GM23338 (cell line): ENCODE results near the gene ZYX. TPM values are rescaled to one million over a fixed set of nuclear protein-coding genes. Genes with fewer than 3 reads are reported as not detected.

Source experiments
- ATAC-seq: fragments of 200-7000 bp; cut with Tn5 transposase; 3 replicates; pipeline ENCODE4 v1.9.1; 2020
- DNase-seq: peaks from one replicate; pipeline ENCODE4 v3.0.0-alpha.2; 2015; ENCODE audit warnings: low spot score
- H2AFZ ChIP-seq: fragments of 200-600 bp; sonication (generic); 2 replicates; pipeline ENCODE4 v1.8.0; 2016; ENCODE audit warnings: antibody characterized with exemption, mild to moderate bottlenecking, moderate library complexity
- H3F3A ChIP-seq: fragments of 200-600 bp; sonication (generic); replicated peaks from 2 replicates; pipeline ENCODE4 v1.8.0; 2017; ENCODE audit warnings: antibody characterized with exemption, mixed run types, low read depth
- H3K27ac ChIP-seq: fragments of 200-600 bp; sonication (generic); 2 replicates; pipeline ENCODE4 v1.6.1; 2016; ENCODE audit warnings: low read depth
- H3K27me3 ChIP-seq: fragments of 200-600 bp; sonication (generic); 2 replicates; pipeline ENCODE4 v1.8.0; 2016; ENCODE audit warnings: mild to moderate bottlenecking, mixed run types, moderate library complexity; ENCODE audit not compliant: insufficient read depth
- H3K36me3 ChIP-seq: fragments of 200-600 bp; sonication (generic); 2 replicates; pipeline ENCODE4 v1.8.0; 2016; ENCODE audit warnings: mild to moderate bottlenecking; ENCODE audit not compliant: insufficient read depth
- H3K4me1 ChIP-seq: fragments of 200-600 bp; sonication (generic); 2 replicates; pipeline ENCODE4 v1.8.0; 2016; ENCODE audit warnings: mild to moderate bottlenecking, moderate library complexity; ENCODE audit not compliant: insufficient read depth
- H3K4me2 ChIP-seq: fragments of 200-600 bp; sonication (generic); 2 replicates; pipeline ENCODE4 v1.7.1; 2017; ENCODE audit warnings: mixed run types
- H3K4me3 ChIP-seq: fragments of 200-600 bp; sonication (generic); 2 replicates; pipeline ENCODE4 v1.6.1; 2016; ENCODE audit warnings: mixed run types
- H3K79me2 ChIP-seq: fragments of 200-600 bp; sonication (generic); replicated peaks from 2 replicates; pipeline ENCODE4 v1.8.0; 2017; ENCODE audit warnings: mild to moderate bottlenecking; ENCODE audit not compliant: insufficient read depth
- H3K9me2 ChIP-seq: fragments of 200-600 bp; sonication (generic); 2 replicates; pipeline ENCODE4 v1.8.0; 2017; ENCODE audit not compliant: insufficient read depth
- H4K20me1 ChIP-seq: fragments of 200-600 bp; sonication (generic); replicated peaks from 2 replicates; pipeline ENCODE4 v1.8.0; 2017; ENCODE audit warnings: mild to moderate bottlenecking; ENCODE audit not compliant: insufficient read depth
- H3K27ac Mint-ChIP-seq: 2 replicates; pipeline ENCODE4 v1.8.0; 2020; ENCODE audit warnings: inconsistent platforms, mild to moderate bottlenecking, moderate library complexity, mixed read lengths
- H3K27me3 Mint-ChIP-seq: 3 replicates; pipeline ENCODE4 v1.8.0; 2022; ENCODE audit warnings: low read depth, mild to moderate bottlenecking, moderate library complexity, mixed read lengths, inconsistent platforms; ENCODE audit not compliant: insufficient read depth, poor library complexity
- H3K36me3 Mint-ChIP-seq: 3 replicates; pipeline ENCODE4 v1.8.0; 2021; ENCODE audit warnings: low read depth, mild to moderate bottlenecking, inconsistent platforms, moderate library complexity, mixed read lengths
- H3K4me1 Mint-ChIP-seq: 3 replicates; pipeline ENCODE4 v1.8.0; 2020; ENCODE audit warnings: mild to moderate bottlenecking, inconsistent platforms, mixed read lengths
- H3K4me3 Mint-ChIP-seq: 3 replicates; pipeline ENCODE4 v1.8.0; 2021; ENCODE audit warnings: moderate library complexity, mild to moderate bottlenecking, inconsistent platforms, mixed read lengths
- H3K9me3 Mint-ChIP-seq: 3 replicates; pipeline ENCODE4 v1.8.0; 2020; ENCODE audit warnings: moderate library complexity, mild to moderate bottlenecking, inconsistent platforms, mixed read lengths
- CREB1 ChIP-seq: fragments of 250-450 bp; sonication (Bioruptor Pico); IDR thresholded peaks from 2 replicates; pipeline ENCODE4 v1.5.0; 2020; ENCODE audit warnings: low read depth, mild to moderate bottlenecking, moderate library complexity
- CTCF ChIP-seq, 2 experiments: fragments of 200-600 bp in 1 of 2; sonication (generic) in 1 of 2; conservative IDR thresholded peaks; 2 replicates each; pipeline versions ENCODE4 v1.5.1 to v1.6.1; 2016 to 2017; ENCODE audit warnings: antibody characterized with exemption in 2 of 2, low read depth in 2 of 2, mild to moderate bottlenecking in 2 of 2, moderate library complexity in 1 of 2
- ETS1 ChIP-seq: IDR thresholded peaks from 2 replicates; pipeline ENCODE4 v1.6.1; 2016; ENCODE audit warnings: antibody characterized with exemption
- EZH2 ChIP-seq: fragments of 200-600 bp; sonication (generic); IDR thresholded peaks from one replicate; pipeline ENCODE4 v1.8.0; 2017; ENCODE audit warnings: antibody characterized with exemption, mild to moderate bottlenecking, low read depth; ENCODE audit not compliant: unreplicated experiment
- EZH2phosphoT487 ChIP-seq: fragments of 200-600 bp; sonication (generic); IDR thresholded peaks from one replicate; pipeline ENCODE4 v1.8.1; 2018; ENCODE audit warnings: antibody characterized with exemption; ENCODE audit not compliant: unreplicated experiment
- JUNB ChIP-seq: IDR thresholded peaks from one replicate; pipeline ENCODE4 v1.6.1; 2016; ENCODE audit warnings: antibody characterized with exemption; ENCODE audit not compliant: unreplicated experiment
- NANOG ChIP-seq: IDR thresholded peaks from 2 replicates; pipeline ENCODE4 v1.6.1; 2016; ENCODE audit warnings: antibody characterized with exemption, borderline replicate concordance
- POLR2AphosphoS5 ChIP-seq: IDR thresholded peaks from 2 replicates; pipeline ENCODE4 v1.6.1; 2016; ENCODE audit warnings: antibody characterized with exemption, low read depth
- REST ChIP-seq: IDR thresholded peaks from one replicate; pipeline ENCODE4 v1.6.1; 2018; ENCODE audit warnings: antibody characterized with exemption; ENCODE audit not compliant: unreplicated experiment
- STAT1 ChIP-seq: IDR thresholded peaks from one replicate; pipeline ENCODE4 v1.6.1; 2016; ENCODE audit warnings: antibody characterized with exemption; ENCODE audit not compliant: unreplicated experiment
- ZNF114 ChIP-seq: fragments of 250-450 bp; sonication (Bioruptor Pico); IDR thresholded peaks from 2 replicates; pipeline ENCODE4 v1.5.0; 2020; ENCODE audit warnings: mild to moderate bottlenecking, moderate library complexity
- ZNF331 ChIP-seq: fragments of 250-450 bp; sonication (Bioruptor Pico); IDR thresholded peaks from 2 replicates; pipeline ENCODE4 v1.5.0; 2020; ENCODE audit warnings: low read depth, mild to moderate bottlenecking, moderate library complexity
- ZNF462 ChIP-seq: fragments of 250-450 bp; sonication (Bioruptor Pico); IDR thresholded peaks from 2 replicates; pipeline ENCODE4 v1.5.0; 2020; ENCODE audit warnings: mild to moderate bottlenecking, moderate library complexity
- polyA plus RNA-seq: library from polyadenylated mRNA; unstranded; fragments of >200 nt; fragmentation: Nextera tagmentation; extraction: Ambion mirVana; gene quantifications from 2 replicates; pipeline ENCODE4 v1.2.1, GENCODE V29; 2016
- total RNA-seq: library from RNA; depleted of rRNA; stranded (reverse); fragments of >200 nt; shearing (Covaris generic); gene quantifications from 2 replicates; pipeline ENCODE4 v1.2.3, GENCODE V29; 2014

Gene ZYX
- total and polyA plus RNA-seq, 2 experiments from 2014 or later: 111 to 141 TPM

GRCh38 chr7:143384148-143384547 is 3.0 kb downstream of the ZYX start:
- H3K4me2 ChIP-seq: peak overlapping the region; percentile 29; the same call in 1 of the 2 replicates
- ATAC-seq (no peak), DNase-seq (no peak)
- peaks cover 12% of the 10 kb centered on the region; the same call in 1 of the 2 replicates for H3K36me3 ChIP-seq
- no peaks in the 10 kb centered on the region for H3K27me3 ChIP-seq
- H2AFZ ChIP-seq: no peak overlapping the region
- H3K9me3 Mint-ChIP-seq: no peaks in the 10 kb centered on the region
- peaks cover 24% of the 10 kb centered on the region for H3K4me1 Mint-ChIP-seq
- H3K27ac ChIP-seq: peak overlapping the region; percentile 59; the same call in 1 of the 2 replicates
- H3F3A ChIP-seq: peaks cover 34% of the 10 kb centered on the region
- TF ChIP-seq EZH2 (no peak), STAT1 (no peak), EZH2phosphoT487 (no peak), ZNF331 (CRISPR knock-in tag) (no peak), CTCF (conservative IDR thresholded peaks at IDR 0.05; ENCODE audit: low read depth in 2 of 2) (no peak), NANOG (no peak), ZNF462 (no peak), CREB1 (no peak), JUNB (no peak), REST (no peak), ZNF114 (CRISPR knock-in tag) (no peak), ETS1 (no peak), POLR2AphosphoS5 (no peak)
- peaks cover 56% of the 10 kb centered on the region for H3K79me2 ChIP-seq
- H3K4me3 Mint-ChIP-seq: no peak overlapping the region
- peaks cover 13% of the 10 kb centered on the region for H3K36me3 Mint-ChIP-seq
- peaks cover 23% of the 10 kb centered on the region for H3K4me1 ChIP-seq
- H3K27ac Mint-ChIP-seq: no peak overlapping the region
- H4K20me1 ChIP-seq: peaks cover 35% of the 10 kb centered on the region
- peaks cover 12% of the 10 kb centered on the region for H3K27me3 Mint-ChIP-seq
- 0 out of 2 replicates have a peak overlapping the region, but pooled peaks have one; percentile 20 for H3K4me3 ChIP-seq
- no peaks in the 10 kb centered on the region for H3K9me2 ChIP-seq
